ENCODE data around the gene CIB4.

Gene CIB4

DNA sequence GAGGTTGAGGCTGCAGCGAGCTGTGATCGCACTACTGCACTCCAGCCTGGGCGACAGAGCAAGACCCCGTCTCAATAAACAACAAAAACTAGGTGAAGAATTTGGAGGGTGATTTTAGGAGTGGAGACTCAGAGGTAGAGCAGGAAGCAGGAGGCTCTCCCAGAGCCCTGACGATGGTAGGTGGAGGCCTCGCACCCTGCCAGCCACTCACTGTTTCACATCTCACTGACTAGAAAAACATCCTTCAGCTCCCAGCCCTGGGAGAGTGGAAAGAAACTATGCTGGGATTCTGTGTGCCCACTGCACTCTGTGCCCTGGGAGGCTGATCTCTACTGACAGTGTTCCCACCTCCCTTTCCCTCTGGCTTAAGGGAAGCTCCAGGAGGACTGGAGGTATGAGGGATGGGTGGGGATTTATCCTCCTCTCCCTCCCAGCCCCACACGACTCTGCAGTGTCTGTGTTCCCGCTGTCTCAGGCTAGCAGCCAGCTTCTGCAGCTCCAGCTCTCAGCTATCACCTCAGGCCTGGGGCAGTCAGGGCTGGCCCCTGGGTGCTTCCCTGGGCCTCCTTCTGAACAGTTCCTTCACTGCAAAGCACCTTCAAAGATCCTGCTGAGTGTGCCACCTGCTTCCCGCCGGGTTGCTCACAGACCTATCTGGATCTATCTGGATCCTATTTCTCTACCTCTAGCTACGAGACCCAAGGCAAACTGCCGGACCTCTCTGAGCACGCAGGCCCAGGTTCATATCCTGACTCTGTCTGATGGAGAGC lies 9.6 kb downstream of the CIB4 start:
- no peak overlapping the region for H3K4me3 ChIP-seq (ENCODE audit: low read depth, low read length)
- no peak for DNase-seq (ENCODE audit: low read depth)
- TF ChIP-seq, protein P1, sequence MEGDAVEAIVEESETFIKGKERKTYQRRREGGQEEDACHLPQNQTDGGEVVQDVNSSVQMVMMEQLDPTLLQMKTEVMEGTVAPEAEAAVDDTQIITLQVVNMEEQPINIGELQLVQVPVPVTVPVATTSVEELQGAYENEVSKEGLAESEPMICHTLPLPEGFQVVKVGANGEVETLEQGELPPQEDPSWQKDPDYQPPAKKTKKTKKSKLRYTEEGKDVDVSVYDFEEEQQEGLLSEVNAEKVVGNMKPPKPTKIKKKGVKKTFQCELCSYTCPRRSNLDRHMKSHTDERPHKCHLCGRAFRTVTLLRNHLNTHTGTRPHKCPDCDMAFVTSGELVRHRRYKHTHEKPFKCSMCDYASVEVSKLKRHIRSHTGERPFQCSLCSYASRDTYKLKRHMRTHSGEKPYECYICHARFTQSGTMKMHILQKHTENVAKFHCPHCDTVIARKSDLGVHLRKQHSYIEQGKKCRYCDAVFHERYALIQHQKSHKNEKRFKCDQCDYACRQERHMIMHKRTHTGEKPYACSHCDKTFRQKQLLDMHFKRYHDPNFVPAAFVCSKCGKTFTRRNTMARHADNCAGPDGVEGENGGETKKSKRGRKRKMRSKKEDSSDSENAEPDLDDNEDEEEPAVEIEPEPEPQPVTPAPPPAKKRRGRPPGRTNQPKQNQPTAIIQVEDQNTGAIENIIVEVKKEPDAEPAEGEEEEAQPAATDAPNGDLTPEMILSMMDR (IDR thresholded peaks at IDR 0.05; ENCODE audit: low read depth, low read length, missing control alignments), result no peak
- in situ Hi-C loops (cut with HindIII; ENCODE audit: low sequenced_read_pairs), result no loop called here

DNA sequence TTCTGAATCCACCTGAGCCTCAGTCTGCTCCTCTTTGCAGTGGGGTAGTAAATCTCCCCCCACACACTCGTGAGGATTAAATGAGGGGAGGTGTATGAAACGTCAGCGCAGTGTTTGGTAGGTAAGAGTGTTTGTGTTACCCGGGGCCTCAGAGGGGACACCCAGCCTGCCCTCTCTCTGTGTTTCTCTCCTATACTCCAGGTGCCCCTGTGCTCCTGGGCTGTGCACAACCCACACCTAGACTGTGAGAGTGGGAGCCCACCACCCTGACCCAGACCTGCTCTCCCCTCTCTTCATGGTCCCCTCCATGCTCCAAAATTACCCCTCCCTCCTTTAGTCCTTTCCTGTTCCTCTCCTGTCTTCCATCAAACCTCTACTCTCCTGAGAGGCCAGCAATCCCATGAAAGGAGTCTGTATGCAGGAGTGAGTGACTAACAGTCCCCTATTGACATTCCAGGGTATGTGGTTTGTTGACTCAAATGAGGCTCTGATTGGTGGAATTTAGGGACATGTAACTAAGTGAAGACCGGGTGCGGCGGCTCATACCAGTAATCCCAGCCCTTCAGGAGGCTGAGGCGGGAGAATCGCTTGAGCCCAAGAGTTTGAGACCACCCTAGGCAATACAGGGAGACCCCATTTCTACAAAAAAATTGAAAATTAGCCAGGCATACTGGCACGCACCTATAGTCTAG lies 10.4 kb downstream of the CIB4 start:
- in situ Hi-C loops (cut with HindIII; ENCODE audit: low sequenced_read_pairs), result no loop called here
- no peak for DNase-seq (ENCODE audit: low read depth)
- H3K4me3 ChIP-seq (ENCODE audit: low read depth, low read length), result no peak overlapping the region
- TF ChIP-seq, protein P1 (IDR thresholded peaks at IDR 0.05; ENCODE audit: low read depth, low read length, missing control alignments), result no peak

DNA sequence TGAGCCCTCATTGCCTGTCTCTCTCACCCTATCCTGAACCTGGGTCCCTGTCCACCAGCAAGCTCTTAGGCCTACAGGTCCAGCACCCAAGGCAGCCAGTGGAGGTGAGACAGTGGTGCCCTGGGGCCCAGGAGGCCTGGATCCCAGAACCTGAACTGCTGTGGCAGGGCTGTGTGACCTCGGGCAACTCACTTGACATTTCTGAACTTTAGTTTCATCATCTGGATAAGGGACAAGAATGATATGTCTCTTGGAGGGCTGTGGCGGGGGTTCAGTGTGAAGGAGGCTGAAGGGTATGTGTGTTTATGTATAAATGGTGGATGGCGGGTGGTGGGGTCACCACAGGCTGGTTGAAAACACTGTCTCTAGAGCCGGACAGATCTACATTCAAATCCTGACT lies 10.9 kb downstream of the CIB4 start:
- TF ChIP-seq, protein P1 (IDR thresholded peaks at IDR 0.05; ENCODE audit: low read depth, low read length, missing control alignments), result no peak
- no peak for DNase-seq (ENCODE audit: low read depth)
- no peak overlapping the region for H3K4me3 ChIP-seq (ENCODE audit: low read depth, low read length)
- in situ Hi-C loops (cut with HindIII; ENCODE audit: low sequenced_read_pairs), result no loop called here

DNA sequence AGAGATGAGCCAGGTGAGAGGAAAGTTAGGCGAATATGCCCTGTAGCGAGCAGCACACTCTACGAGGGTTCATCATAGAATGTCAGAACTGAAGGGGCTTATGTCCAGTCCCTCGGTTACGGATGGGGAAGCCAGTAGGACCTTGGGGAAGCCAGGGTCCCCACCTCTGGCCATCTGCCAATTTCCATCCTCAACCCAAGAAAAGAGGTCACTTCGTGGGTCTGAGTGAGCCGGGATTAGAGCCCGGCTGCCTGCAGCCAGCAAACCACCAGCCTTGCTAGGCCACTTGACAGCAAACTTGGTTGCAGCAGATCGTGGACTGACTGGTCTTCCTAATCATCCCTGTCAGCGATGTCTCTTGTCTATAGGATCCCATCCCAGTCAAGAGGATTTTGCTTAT lies 11.4 kb downstream of the CIB4 start:
- TF ChIP-seq, protein P1 (IDR thresholded peaks at IDR 0.05; ENCODE audit: low read depth, low read length, missing control alignments), result no peak
- no peak for DNase-seq (ENCODE audit: low read depth)
- in situ Hi-C loops (cut with HindIII; ENCODE audit: low sequenced_read_pairs), result no loop called here
- H3K4me3 ChIP-seq (ENCODE audit: low read depth, low read length), result no peak overlapping the region

DNA sequence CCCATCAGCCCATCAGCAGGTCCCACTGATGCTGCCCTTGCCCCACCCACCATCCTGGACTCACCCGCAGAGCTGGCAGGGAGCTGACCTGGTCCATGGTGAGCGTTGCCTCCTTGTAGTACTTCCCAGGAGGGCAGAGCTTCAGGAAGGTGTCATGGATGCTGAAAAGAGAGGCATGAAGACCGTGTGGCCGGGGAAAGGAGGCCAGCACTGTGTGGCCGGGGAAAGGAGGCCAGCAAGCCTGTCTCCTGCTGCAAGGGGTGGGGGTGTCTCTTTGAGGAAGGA lies 11.9 kb downstream of the CIB4 start:
- in situ Hi-C loops (cut with HindIII; ENCODE audit: low sequenced_read_pairs), result no loop called here
- TF ChIP-seq, protein P1 (IDR thresholded peaks at IDR 0.05; ENCODE audit: low read depth, low read length, missing control alignments), result no peak
- no peak for DNase-seq (ENCODE audit: low read depth)

DNA sequence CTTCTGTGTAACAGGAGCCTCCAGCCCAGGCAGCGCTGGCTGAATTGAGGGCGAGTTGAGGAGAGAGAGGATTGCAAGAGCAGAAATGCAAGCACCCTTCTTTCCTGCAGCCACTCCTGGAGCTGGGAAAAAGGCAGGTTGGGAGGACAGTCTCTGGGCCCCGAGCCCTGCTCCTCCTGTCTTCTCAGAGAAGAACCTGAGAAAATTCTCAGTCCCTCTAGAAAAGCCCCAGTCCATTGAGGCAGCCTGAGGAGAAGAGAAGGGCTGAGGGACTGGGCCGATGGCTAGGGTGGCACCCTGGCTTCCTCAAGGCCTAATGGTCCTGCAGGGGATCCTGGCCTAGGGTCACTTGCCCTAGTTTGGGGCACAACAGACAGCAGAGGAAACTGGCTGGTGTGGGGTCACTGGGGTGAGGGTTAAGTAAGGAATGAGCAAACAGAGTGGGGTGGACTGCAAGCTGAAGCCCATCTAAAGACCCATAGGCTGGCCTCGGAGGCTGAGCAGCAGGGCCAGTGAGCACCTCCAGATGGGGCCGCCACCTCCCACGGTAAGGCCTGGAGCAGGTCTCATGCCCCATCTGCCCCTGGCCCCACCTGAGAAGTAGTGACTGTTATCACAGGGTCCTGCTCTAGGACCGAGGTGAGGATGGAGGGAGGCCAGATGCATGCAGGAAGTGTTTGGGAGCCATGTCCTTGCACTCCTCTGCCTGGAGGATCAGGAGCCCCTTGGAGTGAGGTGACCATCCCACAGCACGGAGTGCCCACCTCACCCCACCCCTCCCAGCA lies 12.4 kb downstream of the CIB4 start:
- TF ChIP-seq, protein P1 (IDR thresholded peaks at IDR 0.05; ENCODE audit: low read depth, low read length, missing control alignments), result no peak
- in situ Hi-C loops (cut with HindIII; ENCODE audit: low sequenced_read_pairs), result no loop called here

More for the DNA sequence above, 11.9 kb downstream of the CIB4 start:
- no peak overlapping the region for H3K4me3 ChIP-seq (ENCODE audit: low read depth, low read length)

More for the DNA sequence above, 12.4 kb downstream of the CIB4 start:
- H3K4me3 ChIP-seq (ENCODE audit: low read depth, low read length), result no peak overlapping the region
- no peak for DNase-seq (ENCODE audit: low read depth)

All from astrocyte of the cerebellum (primary cell).